ENCODE data around the gene SAMD1.
A peak's percentile ranks its signal among the peaks of the same experiment; 100 is the strongest.

- TF ChIP-seq CTCF (optimal IDR thresholded peaks at IDR 0.05 in 1 of 3, IDR thresholded peaks at IDR 0.05 in 1 of 3, conservative IDR thresholded peaks at IDR 0.05 in 1 of 3; ENCODE audit: extremely low read depth in 1 of 3, insufficient read depth in 2 of 3, low read length in 3 of 3): peak; percentile 47 to 59 (median 50)
- TF ChIP-seq EZH2 (IDR thresholded peaks at IDR 0.05; ENCODE audit: low read length): no peak
These were observed 23.3 kb upstream of the SAMD1 start for GRCh38 chr19:14113762-14114414.
